Ishikawa (cell line): Measurements from ENCODE around the gene ZAP70.

ENCODE experiments used
- CEBPB ChIP-seq: IDR thresholded peaks from 2 replicates; pipeline ENCODE4 v1.6.1; 2012
- CREB1 ChIP-seq: IDR thresholded peaks from 2 replicates; pipeline ENCODE4 v1.6.1; 2012; ENCODE audit warnings: low read depth
- EGR1 ChIP-seq: IDR thresholded peaks from 2 replicates; pipeline ENCODE4 v1.6.1; 2012
- EP300 ChIP-seq: IDR thresholded peaks from 2 replicates; pipeline ENCODE4 v1.6.1; 2012; ENCODE audit warnings: borderline replicate concordance
- FOXM1 ChIP-seq: IDR thresholded peaks from 2 replicates; pipeline ENCODE4 v1.6.1; 2012; ENCODE audit warnings: low read depth, borderline replicate concordance
- NFIC ChIP-seq: IDR thresholded peaks from 2 replicates; pipeline ENCODE4 v1.6.1; 2012
- RAD21 ChIP-seq: IDR thresholded peaks from 2 replicates; pipeline ENCODE4 v1.6.1; 2012; ENCODE audit warnings: low read depth
- REST ChIP-seq: IDR thresholded peaks from 2 replicates; pipeline ENCODE4 v1.6.1; 2012; ENCODE audit warnings: low read depth, mild to moderate bottlenecking
- TAF1 ChIP-seq: IDR thresholded peaks from 2 replicates; pipeline ENCODE4 v1.6.1; 2012; ENCODE audit warnings: low read depth, mild to moderate bottlenecking
- TCF12 ChIP-seq: IDR thresholded peaks from 2 replicates; pipeline ENCODE4 v1.6.1; 2012; ENCODE audit warnings: low read depth
- TEAD4 ChIP-seq: IDR thresholded peaks from 2 replicates; pipeline ENCODE4 v1.6.1; 2012
- USF1 ChIP-seq: IDR thresholded peaks from 2 replicates; pipeline ENCODE4 v1.6.1; 2012
- YY1 ChIP-seq: IDR thresholded peaks from 2 replicates; pipeline ENCODE4 v1.6.1; 2012; ENCODE audit warnings: low read depth
- ZBTB7A ChIP-seq: IDR thresholded peaks from 2 replicates; pipeline ENCODE4 v1.6.1; 2012; ENCODE audit warnings: low read depth
- TF ChIP-seq, protein P1 (sequence below): IDR thresholded peaks from 2 replicates; pipeline ENCODE4 v1.6.1; 2012

The ZAP70 gene

DNA sequence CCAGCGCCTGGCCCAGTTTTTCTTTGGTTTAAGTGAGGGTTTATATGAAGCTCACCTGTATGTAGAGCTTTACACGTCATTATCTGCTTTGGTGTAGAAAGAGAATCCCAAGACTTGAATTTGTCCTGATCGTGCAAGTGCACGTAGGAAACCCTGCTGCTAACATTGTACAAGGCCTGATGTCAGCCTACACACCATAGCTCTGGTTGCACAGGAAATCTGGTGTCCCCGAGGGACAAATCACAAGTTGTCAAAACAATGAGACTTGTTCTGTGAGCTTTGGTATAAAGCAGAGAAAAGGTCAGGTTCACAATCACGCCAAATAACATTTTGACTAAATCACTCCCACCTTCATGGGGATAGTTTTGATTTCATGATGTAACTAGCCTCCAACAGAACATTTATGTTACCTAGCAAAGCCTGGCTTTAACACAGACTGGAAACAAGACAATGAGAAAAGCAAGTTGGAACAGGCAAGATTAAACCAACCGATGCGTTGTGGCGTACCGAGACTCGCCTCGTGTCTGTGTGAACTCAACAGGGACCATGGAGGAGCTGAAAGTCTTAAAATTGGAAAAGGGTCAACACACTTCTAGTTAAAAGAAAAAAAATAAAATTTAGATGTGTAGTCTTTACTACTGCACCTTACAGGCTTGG is 41.4 kb downstream of the ZAP70 start:
- TF ChIP-seq EP300 (no peak), CEBPB (no peak), TAF1 (no peak), FOXM1 (no peak), REST (no peak), NFIC (no peak), TEAD4 (no peak), TCF12 (no peak), EGR1 (no peak), YY1 (no peak), CREB1 (no peak), USF1 (no peak), ZBTB7A (no peak), RAD21 (no peak)
- TF ChIP-seq, protein P1, sequence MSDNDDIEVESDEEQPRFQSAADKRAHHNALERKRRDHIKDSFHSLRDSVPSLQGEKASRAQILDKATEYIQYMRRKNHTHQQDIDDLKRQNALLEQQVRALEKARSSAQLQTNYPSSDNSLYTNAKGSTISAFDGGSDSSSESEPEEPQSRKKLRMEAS: no peak

- TF ChIP-seq TEAD4: no peak
- TF ChIP-seq YY1: no peak
- TF ChIP-seq NFIC: no peak
- no peak for TF ChIP-seq ZBTB7A
- no peak for TF ChIP-seq EGR1
- no peak for TF ChIP-seq USF1
- TF ChIP-seq RAD21: no peak
- no peak for TF ChIP-seq CEBPB
- TF ChIP-seq CREB1: no peak
- TF ChIP-seq TCF12: no peak
- no peak for TF ChIP-seq TAF1
- TF ChIP-seq REST: no peak
- TF ChIP-seq, protein P1: no peak
Observed at GRCh38 chr2:97755491-97755890, 42.1 kb downstream of the ZAP70 start.

DNA sequence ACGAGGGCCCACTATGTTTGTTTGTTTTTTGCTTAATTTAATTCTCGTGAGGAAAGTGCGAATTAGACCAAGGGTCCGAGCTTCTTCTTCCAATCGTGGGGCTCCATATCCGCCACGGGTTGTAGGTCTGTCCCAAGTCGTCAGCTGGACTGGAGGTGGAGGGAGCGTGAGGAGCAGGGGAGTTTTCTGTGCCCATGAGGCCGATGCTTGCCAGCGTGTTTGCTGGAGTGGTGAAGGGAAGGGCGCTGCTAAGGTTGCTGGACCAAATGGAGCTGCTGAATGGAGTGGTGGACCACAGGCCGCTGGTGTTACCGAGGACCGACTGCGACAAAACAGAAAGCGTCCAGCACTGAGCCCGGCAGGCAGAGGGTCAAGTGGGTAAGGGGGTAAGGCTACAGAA is 43.7 kb downstream of the ZAP70 start:
- TF ChIP-seq CEBPB: no peak
- TF ChIP-seq, protein P1: no peak
- no peak for TF ChIP-seq EGR1
- no peak for TF ChIP-seq ZBTB7A
- TF ChIP-seq EP300: no peak
- TF ChIP-seq NFIC: no peak
- no peak for TF ChIP-seq REST

GRCh38 chr2:97758131-97758705 is 44.8 kb downstream of the ZAP70 start:
- no peak for TF ChIP-seq EP300
- TF ChIP-seq CREB1: no peak
